ENCODE measurements around the gene SP9.

Gene SP9

GRCh38 chr2:174322746-174323145 is 12.0 kb upstream of the SP9 start:
- CTCF ChIA-PET, result interaction anchor here (0.6 to 0.7 kb wide), 2 partner anchors 14 to 1346 kb away, joined by 3 to 6 read pairs; no protein-coding TSS in a partner anchor
- DNase-seq (ENCODE audit: low spot score), result no peak
- no peak overlapping the region for H3K27ac ChIP-seq
- POLR2A ChIA-PET (ENCODE audit: low non-redundant PET), result no interaction called here
- no peak for TF ChIP-seq CTCF (conservative IDR thresholded peaks at IDR 0.05; ENCODE audit: low read depth)

- ChIA-PET CTCF (interaction anchor here (0.7 to 1.9 kb wide), 3 partner anchors 13 to 754 kb away, joined by 3 to 4 read pairs (median 3); no protein-coding TSS in a partner anchor), POLR2A (ENCODE audit: low non-redundant PET) (interaction anchor here (0.6 kb wide), 1 partner anchor 50 kb away, joined by 3 read pairs; no protein-coding TSS in a partner anchor)
- no peak for DNase-seq (ENCODE audit: low spot score)
- H3K27ac ChIP-seq, result no peak overlapping the region
- TF ChIP-seq CTCF (conservative IDR thresholded peaks at IDR 0.05; ENCODE audit: low read depth), result no peak
Observed at GRCh38 chr2:174324530-174324929, 10.2 kb upstream of the SP9 start.

GRCh38 chr2:174325373-174326160 is 9.2 kb upstream of the SP9 start:
- H3K27ac ChIP-seq, result no peak overlapping the region
- ChIA-PET POLR2A (ENCODE audit: low non-redundant PET) (no interaction called here), CTCF (interaction anchor here (0.5 to 1.9 kb wide), 5 partner anchors 12 to 755 kb away, joined by 3 to 5 read pairs (median 4); no protein-coding TSS in a partner anchor)
- TF ChIP-seq CTCF (conservative IDR thresholded peaks at IDR 0.05; ENCODE audit: low read depth), result no peak
- no peak for DNase-seq (ENCODE audit: low spot score)

GRCh38 chr2:174326161-174327020 is 8.4 kb upstream of the SP9 start:
- no peak overlapping the region for H3K27ac ChIP-seq
- TF ChIP-seq CTCF (conservative IDR thresholded peaks at IDR 0.05; ENCODE audit: low read depth), result no peak
- no peak for DNase-seq (ENCODE audit: low spot score)
- ChIA-PET CTCF (interaction anchor here (0.6 to 0.9 kb wide), 4 partner anchors 18 to 602 kb away, joined by 3 to 4 read pairs (median 4); no protein-coding TSS in a partner anchor), POLR2A (ENCODE audit: low non-redundant PET) (no interaction called here)

GRCh38 chr2:174327021-174327840 is 7.5 kb upstream of the SP9 start:
- no peak for DNase-seq (ENCODE audit: low spot score)
- ChIA-PET CTCF (interaction anchor here (0.6 to 0.9 kb wide), 3 partner anchors 17 to 603 kb away, joined by 3 to 4 read pairs (median 3); no protein-coding TSS in a partner anchor), POLR2A (ENCODE audit: low non-redundant PET) (no interaction called here)
- no peak for TF ChIP-seq CTCF (conservative IDR thresholded peaks at IDR 0.05; ENCODE audit: low read depth)
- H3K27ac ChIP-seq, result no peak overlapping the region

- H3K27ac ChIP-seq, result no peak overlapping the region
- CTCF ChIA-PET, result interaction anchor here (1.5 kb wide), 1 partner anchor 9 kb away, joined by 5 read pairs; no protein-coding TSS in a partner anchor
- POLR2A ChIA-PET (ENCODE audit: low non-redundant PET), result no interaction called here
- no peak for TF ChIP-seq CTCF (conservative IDR thresholded peaks at IDR 0.05; ENCODE audit: low read depth)
- no peak for DNase-seq (ENCODE audit: low spot score)
Observed at GRCh38 chr2:174327841-174328113, 7.0 kb upstream of the SP9 start.
